DND-41 (cell line): ENCODE measurements around the gene PDCD11.
A peak's percentile ranks its signal among the peaks of the same experiment; 100 is the strongest.

Experiments
- ATAC-seq: fragments of 200-7000 bp; cut with Tn5 transposase; 3 replicates; pipeline ENCODE4 v1.9.1; 2021; ENCODE audit warnings: low read depth; ENCODE audit not compliant: insufficient read depth
- DNase-seq: peaks from one replicate; pipeline ENCODE4 v3.0.0-alpha.2; 2020
- H2AFZ ChIP-seq: 2 replicates; pipeline ENCODE4 v1.6.0; 2012; ENCODE audit warnings: low read depth, low read length
- H3K27ac ChIP-seq: 2 replicates; pipeline ENCODE4 v1.5.1; 2012; ENCODE audit warnings: low read length, inconsistent platforms
- H3K27me3 ChIP-seq: fragments of 200-600 bp; sonication (generic); 2 replicates; pipeline ENCODE4 v1.6.0; 2012; ENCODE audit warnings: low read length, mild to moderate bottlenecking, inconsistent platforms; ENCODE audit not compliant: insufficient read depth, poor library complexity
- H3K36me3 ChIP-seq: 2 replicates; pipeline ENCODE4 v1.5.1; 2012; ENCODE audit warnings: low read length, inconsistent platforms; ENCODE audit not compliant: insufficient read depth
- H3K4me1 ChIP-seq: 2 replicates; pipeline ENCODE4 v1.5.1; 2012; ENCODE audit warnings: mild to moderate bottlenecking, low read length; ENCODE audit not compliant: insufficient read depth
- H3K4me2 ChIP-seq: 2 replicates; pipeline ENCODE4 v1.6.0; 2012; ENCODE audit warnings: mild to moderate bottlenecking, moderate library complexity, low read length, inconsistent platforms; ENCODE audit not compliant: insufficient read depth
- H3K4me3 ChIP-seq, 2 experiments: fragments of 200-600 bp in 1 of 2; shearing (Covaris generic) in 1 of 2; 2 replicates each; pipeline ENCODE4 v1.5.1; 2012 to 2016; ENCODE audit warnings: inconsistent platforms in 2 of 2, low read length in 2 of 2, mild to moderate bottlenecking in 2 of 2, low read depth in 1 of 2, moderate library complexity in 1 of 2
- H3K79me2 ChIP-seq: 2 replicates; pipeline ENCODE4 v1.6.0; 2012; ENCODE audit warnings: low read length, inconsistent platforms; ENCODE audit not compliant: insufficient read depth
- H3K9ac ChIP-seq: 2 replicates; pipeline ENCODE4 v1.6.0; 2012; ENCODE audit warnings: low read depth, mild to moderate bottlenecking, inconsistent platforms, low read length, moderate library complexity
- H3K9me3 ChIP-seq: 2 replicates; pipeline ENCODE4 v1.5.1; 2012; ENCODE audit warnings: low read length, moderate library complexity, mild to moderate bottlenecking, inconsistent platforms; ENCODE audit not compliant: insufficient read depth, severe bottlenecking
- H4K20me1 ChIP-seq: 2 replicates; pipeline ENCODE4 v1.6.0; 2012; ENCODE audit warnings: low read length; ENCODE audit not compliant: insufficient read depth
- CTCF ChIP-seq: IDR thresholded peaks from 2 replicates; pipeline ENCODE4 v1.5.1; 2012; ENCODE audit warnings: borderline replicate concordance, low read length, moderate library complexity, mild to moderate bottlenecking; ENCODE audit not compliant: poor library complexity, severe bottlenecking; ENCODE audit errors: extremely low read depth
- EZH2 ChIP-seq: IDR thresholded peaks from 3 replicates; pipeline ENCODE4 v1.6.1; 2012; ENCODE audit warnings: borderline replicate concordance, low read depth, mild to moderate bottlenecking, moderate library complexity, low read length, inconsistent platforms; ENCODE audit not compliant: severe bottlenecking

PDCD11 gene

DNA sequence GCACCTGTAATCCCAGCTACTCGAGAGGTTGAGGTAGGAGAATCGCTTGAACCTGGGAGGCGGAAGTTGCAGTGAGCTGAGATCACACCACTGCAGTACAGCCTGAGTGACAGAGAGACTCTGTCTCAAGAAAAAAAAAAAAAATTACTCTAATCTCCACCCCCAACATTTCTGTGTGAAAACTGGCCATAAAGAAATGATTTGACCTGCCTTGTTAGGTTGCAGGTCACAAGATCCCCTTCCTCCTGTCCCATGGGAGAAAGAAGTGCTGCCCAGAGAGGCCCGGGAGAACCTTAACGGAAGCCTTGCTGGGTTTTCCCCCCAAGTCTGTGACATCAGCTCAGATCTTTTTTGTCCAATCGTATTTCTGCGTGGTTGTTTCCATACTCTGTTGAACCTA, 71.0 kb downstream of the PDCD11 start:
- Histone ChIP-seq H3K9me3 (no peaks in the 10 kb centered on the region), H3K4me3 (no peak overlapping the region), H3K79me2 (no peaks in the 10 kb centered on the region), H3K36me3 (no peaks in the 10 kb centered on the region), H3K4me2 (no peak overlapping the region), H3K9ac (no peak overlapping the region), H4K20me1 (no peaks in the 10 kb centered on the region), H2AFZ (no peak overlapping the region), H3K4me1 (peaks cover 22% of the 10 kb centered on the region), H3K27me3 (no peaks in the 10 kb centered on the region), H3K27ac (no peak overlapping the region)
- no peak for DNase-seq
- TF ChIP-seq CTCF = no peak
- TF ChIP-seq EZH2 = no peak
- no peak for ATAC-seq

DNA sequence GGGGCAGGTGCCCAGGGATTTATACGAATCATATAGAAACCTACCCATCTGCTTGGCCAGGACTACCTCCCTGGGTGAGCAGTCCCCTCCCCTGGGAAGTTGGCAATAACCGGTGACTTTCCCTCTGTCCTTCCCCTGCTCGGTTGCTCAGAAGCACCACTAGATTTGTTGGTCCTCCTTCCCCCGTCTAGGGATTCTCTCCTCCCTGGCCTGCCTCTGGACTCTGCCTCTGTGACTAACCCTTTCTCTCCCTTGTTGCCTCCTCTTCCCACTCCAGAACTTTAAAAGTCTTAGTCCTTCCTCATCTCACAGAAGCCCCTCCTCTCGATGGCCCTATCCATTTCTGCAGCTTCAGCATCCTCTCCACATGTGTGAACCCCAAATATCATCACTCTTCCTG, 72.8 kb downstream of the PDCD11 start:
- DNase-seq = no peak
- Histone ChIP-seq H3K4me2 (no peak overlapping the region), H3K27ac (no peak overlapping the region)

GRCh38 chr10:103470761-103471653, 74.6 kb downstream of the PDCD11 start:
- TF ChIP-seq EZH2 (no peak), CTCF (no peak)
- peak overlapping the region; percentile 41 for H3K4me2 ChIP-seq
- no peaks in the 10 kb centered on the region for H4K20me1 ChIP-seq
- no peaks in the 10 kb centered on the region for H3K9me3 ChIP-seq
- H2AFZ ChIP-seq = peak overlapping the region; percentile 53; the same call in 1 of the 2 replicates
- H3K27me3 ChIP-seq = no peaks in the 10 kb centered on the region
- peak overlapping the region; percentile 41 for H3K27ac ChIP-seq
- no peak overlapping the region; a peak in 1 of 4 replicates for H3K4me3 ChIP-seq
- H3K9ac ChIP-seq = peak overlapping the region; percentile 8
- H3K4me1 ChIP-seq = peaks cover 22% of the 10 kb centered on the region
- H3K36me3 ChIP-seq = no peaks in the 10 kb centered on the region
- H3K79me2 ChIP-seq = no peaks in the 10 kb centered on the region
- DNase-seq (peak; percentile 84), ATAC-seq (peak; percentile 89)

More for the DNA sequence above, 72.8 kb downstream of the PDCD11 start:
- TF ChIP-seq EZH2 (no peak), CTCF (no peak)
- peaks cover 22% of the 10 kb centered on the region for H3K4me1 ChIP-seq
- no peaks in the 10 kb centered on the region for H3K79me2 ChIP-seq
- no peaks in the 10 kb centered on the region for H4K20me1 ChIP-seq
- no peaks in the 10 kb centered on the region for H3K27me3 ChIP-seq
- no peaks in the 10 kb centered on the region for H3K36me3 ChIP-seq
- no peak for ATAC-seq
- H3K9ac ChIP-seq = no peak overlapping the region
- no peaks in the 10 kb centered on the region for H3K9me3 ChIP-seq
- no peak overlapping the region for H3K4me3 ChIP-seq
- no peak overlapping the region for H2AFZ ChIP-seq
